NCI-H2081 treated with DMSO at 0.1 percent for 48 hours (cell line): ENCODE measurements around the gene ANP32B.
A peak's percentile ranks its signal among the peaks of the same experiment; 100 is the strongest.
"Not testable (repeated sequence)": the region's sequence is repeated elsewhere in the genome, so short reads cannot be mapped to it uniquely, and the experiment has no call there.

Source experiments
- DNase-seq: peaks from one replicate; lab custom pipeline; 2025; lab: John Stamatoyannopoulos, UW

Gene ANP32B

DNA sequence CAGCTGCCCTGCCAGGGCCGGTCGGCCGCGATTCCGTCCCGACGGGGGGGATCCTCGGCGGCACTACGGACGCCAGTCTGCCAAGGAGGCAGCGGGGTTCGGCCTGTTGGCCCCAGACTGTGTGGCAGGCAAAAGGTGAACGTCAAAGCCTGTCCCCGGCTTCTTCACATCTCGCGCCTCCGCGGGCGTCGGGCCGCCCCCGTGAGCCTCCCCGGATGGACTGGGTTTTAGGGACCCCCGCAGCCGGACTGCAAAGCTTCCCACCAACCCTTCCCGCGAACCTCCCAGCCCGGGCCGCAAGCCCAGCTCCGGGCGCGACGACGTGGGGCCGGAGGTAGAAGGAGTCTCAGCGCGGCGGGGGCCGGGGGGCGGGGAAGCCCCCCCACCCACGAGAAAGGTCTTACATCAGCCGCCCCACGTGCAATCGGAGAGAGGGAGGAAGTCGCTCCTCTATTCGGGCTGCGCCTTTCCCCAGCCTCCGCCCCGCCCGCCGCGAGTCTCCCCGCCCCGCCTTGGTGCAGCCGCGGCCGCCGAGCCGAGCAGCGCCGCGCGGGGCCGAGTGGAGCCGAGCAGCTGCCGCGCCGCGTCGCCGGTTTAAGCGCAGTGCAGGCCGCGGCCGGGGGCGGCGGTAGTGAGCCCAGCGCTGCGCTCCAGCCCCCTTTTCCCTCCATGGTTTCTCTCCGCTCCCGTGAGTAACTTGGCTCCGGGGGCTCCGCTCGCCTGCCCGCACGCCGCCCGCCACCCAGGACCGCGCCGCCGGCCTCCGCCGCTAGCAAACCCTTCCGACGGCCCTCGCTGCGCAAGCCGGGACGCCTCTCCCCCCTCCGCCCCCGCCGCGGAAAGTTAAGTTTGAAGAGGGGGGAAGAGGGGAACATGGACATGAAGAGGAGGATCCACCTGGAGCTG is at the start of gene ANP32B:
TSS of gene ANP32B (plus strand) at position 659 of the 906 bp plus-strand sequence. CDS start at position 874, 215 bp downstream.
- peak; percentile 19 for DNase-seq

DNA sequence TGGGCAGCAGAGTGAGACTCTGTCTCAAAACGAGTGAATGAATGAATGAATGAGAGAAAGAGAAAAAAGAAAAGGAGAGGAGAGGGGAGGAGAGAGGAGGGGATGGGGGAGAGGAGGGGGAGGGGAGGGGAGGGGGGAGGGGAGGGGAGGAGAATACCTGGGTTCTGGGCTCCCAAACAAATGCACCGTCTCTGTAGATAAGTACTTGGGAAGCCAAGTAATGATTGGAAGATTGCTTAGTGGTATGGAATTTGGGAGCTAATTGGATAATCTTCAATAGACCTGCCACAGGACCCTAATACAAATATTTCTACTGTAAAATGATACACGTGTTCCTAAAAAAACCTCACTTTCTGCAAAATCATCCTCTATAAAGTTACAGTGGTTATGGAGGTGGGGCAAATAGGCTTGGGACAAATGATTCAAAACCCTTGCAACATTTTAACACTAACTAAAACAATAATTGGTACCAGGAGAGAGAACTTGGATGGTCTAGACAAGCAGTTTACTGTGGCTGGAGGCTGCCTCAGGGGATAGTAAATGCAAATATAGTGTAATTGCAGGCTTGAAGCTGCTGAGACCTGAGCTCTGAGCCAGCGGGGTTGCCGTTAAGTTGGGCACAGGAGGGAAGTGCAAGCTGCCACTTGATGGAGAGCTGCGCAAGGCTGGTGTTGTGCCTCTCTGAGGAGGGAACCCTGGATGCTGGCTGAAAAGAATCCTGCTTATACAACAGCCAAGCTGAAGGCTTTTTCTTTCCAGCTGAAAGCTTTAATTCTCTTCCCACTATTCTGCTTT is 48.6 kb upstream of the ANP32B start:
- peak; percentile 41 for DNase-seq

DNA sequence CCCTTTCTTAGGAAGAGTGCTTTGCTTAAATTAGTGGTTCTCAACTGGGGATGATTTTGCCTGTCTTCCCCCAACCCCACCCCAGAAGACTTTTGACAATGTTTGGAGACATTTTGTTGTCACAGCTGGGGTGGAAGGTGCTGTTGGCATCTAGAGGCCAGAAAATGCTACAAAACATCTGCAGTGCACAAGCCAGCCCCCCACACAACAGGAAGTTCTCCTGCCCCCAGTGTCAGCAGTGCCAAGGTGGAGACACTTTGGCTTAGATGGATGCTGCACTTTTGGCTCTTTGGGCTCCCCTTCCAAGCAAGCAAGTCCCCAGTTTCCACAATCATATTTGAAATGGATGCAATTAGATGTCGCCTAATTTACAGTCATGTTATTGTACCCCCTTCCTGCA is 47.9 kb upstream of the ANP32B start:
- no peak for DNase-seq

DNA sequence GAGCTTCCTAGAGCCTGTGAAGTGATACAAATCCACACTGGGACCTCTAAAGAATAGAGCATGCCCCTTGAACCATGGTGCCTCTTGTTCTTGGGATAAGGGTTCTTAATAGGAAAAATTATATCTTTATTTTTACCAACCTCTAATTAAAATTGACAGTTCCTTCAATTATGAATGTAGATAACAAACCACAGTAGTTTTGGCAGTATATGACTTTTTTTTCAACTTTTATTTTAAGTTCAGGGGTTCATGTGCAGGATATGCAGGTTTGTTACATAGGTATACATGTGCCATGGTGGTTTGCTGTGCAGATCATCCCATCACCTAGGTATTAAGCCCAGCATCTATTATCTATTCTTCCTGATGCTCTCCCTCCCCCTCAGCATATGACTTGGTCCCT is 46.1 kb upstream of the ANP32B start:
- DNase-seq: no peak

DNA sequence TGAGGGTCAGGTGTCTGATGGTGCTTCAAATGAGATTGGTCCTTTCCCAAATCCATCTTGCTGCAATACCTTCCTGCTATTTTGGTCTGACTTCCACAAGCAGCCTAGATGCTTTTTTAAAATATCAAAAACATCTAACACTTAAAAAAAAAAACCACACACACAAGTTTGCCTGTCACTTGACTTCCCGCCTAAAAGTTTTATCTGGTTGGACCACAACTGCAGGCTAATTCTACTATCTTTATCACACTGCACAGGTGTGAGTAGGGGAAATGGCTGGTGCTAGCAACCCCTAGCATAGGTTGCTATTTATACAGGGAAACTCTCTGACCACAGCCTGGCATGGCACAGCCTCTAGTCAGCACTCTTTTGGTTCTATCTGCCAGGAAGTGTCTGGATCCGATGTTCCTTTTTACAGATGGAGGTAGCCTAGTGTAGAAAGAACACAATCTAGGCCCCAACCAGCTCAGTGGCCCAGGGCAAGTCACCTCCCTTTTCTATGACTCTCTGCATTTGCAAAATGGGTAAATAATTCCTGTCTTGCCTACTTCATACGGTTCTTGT is 45.0 kb upstream of the ANP32B start, which contains the start of gene HEMGN:
TSS of gene HEMGN (minus strand) at position 92 of the 564 bp plus-strand sequence. CDS start at position 56, 36 bp downstream.
- no peak for DNase-seq

DNA sequence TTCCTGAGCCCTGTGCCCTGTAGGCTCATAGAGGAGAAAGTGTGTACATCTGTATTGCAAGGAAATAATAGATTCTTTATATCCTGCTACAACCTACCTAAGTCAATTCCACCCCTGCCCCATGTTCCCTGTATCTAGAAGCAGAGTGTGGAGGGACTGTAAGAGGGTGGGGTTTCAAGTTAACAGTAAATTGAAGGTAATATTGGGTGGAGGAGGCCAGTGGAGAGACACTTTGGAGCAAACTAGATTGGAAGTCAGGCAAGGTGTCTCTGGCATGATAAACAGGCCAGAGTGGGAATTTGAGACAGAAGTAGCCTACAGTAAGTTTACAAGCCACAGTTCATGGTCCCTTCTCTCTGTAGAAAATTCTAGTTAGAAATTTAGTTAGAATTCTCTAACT is 42.9 kb upstream of the ANP32B start:
- DNase-seq: no peak

DNA sequence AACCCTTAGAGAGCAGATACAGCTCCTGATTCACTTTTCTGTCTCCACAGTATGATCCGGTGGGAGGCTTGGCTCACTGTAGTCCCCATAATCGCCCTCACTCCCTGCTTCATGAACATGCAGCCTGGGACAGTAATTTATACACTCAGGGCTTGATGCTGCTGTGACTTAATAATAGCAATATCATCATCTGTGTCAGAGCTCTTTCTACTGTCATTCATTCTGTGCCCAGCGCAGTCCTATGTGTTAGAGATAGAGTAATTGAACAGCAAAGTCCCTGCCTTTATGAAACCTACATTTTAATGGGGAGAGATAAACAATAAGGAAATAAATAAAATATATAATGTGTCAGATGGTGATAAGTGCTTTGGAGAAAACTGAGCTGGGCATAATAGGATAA is 42.4 kb upstream of the ANP32B start:
- DNase-seq: no peak

DNA sequence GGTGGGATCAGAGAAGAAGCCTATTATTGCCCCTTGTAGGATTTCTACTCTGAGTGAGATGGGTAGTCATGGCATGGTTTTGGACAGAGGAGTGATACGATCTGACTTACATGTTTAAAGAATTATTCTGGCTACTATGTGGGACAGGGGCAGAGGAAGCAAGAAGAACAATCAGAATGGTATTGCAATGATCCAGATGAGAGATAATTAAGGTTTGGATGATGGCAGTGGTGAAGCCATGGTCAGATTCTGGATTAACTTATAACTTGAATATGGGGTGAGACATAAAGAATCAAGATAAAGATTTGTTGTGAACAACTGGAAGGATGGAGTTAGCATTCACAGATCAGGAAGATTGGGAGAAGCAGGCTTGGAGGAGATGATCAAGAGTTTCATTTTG is 41.8 kb upstream of the ANP32B start:
- no peak for DNase-seq

DNA sequence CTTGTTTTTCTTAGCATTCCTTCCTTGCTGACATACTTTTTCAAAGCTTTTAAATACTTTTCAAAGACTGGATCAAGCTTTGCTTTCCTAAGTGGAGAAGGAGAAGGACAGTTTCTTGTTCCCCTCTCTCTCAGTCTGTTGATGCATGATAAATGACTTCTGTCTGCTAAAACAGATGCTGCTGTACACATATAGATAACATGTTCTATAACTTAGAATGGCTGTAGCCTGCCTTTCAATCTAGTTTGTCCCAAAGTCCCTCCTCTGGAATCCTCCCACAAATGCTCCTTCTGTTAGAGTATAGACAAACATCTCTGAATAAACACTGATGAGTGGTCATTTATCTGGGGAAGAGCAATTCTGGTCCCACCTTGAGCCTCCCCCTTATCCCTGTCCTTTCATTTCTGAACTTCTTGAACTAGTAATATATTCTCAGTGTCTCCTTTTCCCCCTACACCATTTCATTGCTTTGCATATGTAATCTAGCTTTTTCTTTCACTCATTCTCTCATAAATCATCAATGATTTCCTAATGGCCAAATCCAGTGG is 39.8 kb upstream of the ANP32B start:
- DNase-seq: no peak

DNA sequence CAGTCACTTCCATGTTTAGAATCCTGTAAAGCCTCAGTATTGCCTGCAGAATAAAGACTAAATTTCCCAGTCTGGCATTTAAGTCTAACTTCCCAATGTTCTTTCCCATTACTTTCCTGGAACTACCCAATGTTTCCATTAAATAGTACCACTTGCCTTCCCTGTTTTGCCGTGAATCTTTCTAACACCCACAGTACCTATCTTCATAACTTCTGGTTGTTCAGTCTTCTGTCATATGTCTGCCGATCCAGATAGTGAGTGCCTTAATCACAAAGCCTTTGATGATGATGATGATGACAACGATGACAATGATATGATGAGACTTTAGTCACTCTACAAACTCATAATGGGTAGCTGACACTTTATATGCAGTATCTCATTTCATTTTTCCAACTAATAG is 38.5 kb upstream of the ANP32B start:
- no peak for DNase-seq

DNA sequence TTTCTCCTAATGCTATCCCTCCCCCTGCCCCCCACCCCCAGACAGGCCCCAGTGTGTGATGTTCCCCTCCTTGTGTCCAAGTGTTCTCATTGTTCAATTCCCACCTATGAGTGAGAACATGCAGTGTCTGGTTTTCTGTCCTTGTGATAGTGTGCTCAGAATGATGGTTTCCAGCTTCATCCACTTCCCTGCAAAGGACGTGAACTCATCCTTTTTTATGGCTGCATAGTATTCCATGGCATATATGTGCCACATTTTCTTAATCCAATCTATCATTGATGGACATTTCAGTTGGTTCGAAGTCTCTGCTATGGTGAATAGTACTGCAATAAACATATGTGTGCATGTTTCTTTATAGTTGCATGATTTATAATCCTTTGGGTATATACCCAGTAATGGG is 37.7 kb upstream of the ANP32B start:
- DNase-seq: not testable (repeated sequence)

DNA sequence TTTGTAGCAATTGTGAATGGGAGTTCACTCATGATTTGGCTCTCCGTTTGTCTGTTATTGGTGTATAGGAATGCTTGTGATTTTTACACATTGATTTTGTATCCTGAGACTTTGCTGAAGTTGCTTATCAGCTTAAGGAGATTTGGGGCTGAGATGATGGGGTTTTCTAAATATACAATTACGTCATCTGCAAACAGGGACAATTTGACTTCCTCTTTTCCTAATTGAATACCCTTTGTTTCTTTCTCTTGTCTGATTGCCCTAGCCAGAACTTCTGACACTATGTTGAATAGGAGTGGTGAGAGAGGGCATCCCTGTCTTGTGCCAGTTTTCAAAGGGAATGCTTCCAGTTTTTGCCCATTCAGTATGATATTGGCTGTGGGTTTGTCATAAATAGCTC is 36.0 kb upstream of the ANP32B start:
- not testable (repeated sequence) for DNase-seq

DNA sequence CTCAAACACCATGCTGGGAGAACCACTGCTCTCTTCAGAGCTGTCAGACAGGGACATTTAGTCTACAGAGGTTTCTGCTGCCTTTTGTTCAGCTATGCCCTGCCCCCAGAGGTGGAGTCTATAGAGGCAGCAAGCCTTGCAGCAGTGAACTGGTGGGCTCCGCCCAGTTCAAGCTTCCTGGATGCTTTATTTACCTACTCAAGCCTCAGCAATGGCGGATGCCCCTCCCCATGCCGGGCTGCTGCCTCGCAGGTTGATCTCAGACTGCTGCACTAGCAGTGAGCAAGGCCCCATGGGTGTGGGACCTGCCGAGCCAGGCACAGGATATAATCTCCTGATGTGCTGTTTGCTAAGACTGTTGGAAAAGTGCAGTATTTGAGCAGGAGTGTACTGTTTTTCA is 32.3 kb upstream of the ANP32B start:
- not testable (repeated sequence) for DNase-seq

DNA sequence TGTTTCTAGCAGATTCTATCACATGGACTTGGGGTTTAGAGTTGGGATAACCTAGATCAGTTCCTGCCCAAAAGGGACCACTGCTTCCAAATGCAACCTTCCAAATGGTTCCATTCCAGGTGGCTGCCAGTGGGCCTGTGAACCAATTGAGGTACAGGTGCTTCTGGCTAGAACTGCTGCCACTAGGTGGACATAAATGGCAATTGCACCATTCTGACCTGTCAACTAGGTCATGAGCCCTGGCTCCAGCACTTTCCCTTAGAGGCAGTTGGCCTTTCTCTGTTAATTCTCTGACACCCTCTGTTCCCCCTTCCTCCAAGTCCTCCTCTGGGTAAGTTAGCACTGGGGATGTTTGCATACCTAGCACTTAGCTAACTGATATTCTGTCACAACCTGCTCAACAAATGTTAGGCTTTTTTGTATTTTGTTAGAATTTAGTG is 28.6 kb upstream of the ANP32B start:
- no peak for DNase-seq

DNA sequence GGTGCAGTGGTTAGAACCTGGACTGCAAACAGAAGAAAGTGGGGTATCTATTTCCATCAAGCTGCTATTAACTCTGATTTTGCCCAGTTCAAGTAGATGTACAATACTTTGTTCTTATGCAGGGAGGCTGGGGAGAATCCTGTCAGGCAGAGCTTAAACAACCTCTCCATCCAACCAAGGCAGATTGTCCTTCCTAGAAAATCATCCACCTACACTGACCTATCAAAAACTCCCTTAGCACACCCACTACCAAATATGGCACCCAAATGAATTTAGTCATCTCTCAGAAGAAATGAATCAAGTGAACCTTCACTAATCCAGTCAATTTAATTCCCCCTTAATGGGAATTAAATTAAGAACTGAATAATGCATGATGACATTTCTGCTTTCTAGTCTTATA is 26.8 kb upstream of the ANP32B start:
- no peak for DNase-seq

DNA sequence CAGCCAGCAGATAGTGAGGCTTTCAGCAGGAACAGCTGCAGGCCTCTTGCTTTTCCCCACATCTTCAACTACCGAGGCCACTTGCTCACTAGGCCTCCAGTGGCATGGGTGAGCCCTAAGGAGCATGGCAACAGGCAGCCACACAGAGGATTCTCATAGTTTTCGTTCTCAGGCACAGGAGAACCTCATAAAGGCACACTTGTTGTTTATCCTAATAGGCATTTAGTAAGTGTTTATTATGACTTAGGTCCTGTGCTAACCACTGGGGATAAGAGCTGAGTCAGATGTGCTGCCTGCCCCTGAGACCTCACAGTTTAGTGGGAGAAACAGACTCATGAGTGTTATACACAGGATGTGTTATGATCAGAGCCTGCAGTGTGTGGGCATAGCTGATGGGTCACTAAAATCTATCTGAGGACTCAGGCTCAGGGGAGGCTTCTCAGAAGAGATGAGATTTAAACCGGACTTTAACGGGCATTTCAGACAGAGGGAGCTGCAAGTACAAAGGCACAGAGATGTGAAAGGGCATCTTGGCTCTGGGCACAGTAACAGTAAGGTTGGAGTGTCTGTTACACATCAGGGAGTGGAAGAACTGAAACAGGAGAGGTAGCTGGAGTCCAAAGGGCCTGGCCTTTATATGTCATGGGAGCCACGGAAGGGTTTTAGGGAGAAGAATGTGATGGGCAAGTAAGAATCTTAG is 24.2 kb upstream of the ANP32B start:
- no peak for DNase-seq

DNA sequence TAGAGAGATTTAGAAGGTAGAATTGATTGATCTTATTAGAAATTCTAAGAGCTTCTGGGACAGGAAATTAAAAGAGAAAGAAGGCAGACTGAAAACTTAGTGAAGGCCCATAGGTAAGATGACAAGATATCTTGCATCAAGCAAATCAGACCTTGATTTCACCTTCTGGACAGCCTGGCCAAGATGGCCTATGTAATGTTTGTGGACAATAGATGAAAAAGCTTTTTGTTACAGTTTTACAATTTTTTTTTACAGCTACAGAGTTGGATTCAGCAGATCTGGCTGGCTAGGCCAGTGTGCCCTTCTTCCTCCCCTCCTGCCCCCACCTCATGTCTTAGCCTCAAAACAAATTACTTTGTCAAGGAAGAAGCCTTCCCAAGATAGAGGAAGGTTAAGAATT is 23.6 kb upstream of the ANP32B start:
- DNase-seq: no peak

DNA sequence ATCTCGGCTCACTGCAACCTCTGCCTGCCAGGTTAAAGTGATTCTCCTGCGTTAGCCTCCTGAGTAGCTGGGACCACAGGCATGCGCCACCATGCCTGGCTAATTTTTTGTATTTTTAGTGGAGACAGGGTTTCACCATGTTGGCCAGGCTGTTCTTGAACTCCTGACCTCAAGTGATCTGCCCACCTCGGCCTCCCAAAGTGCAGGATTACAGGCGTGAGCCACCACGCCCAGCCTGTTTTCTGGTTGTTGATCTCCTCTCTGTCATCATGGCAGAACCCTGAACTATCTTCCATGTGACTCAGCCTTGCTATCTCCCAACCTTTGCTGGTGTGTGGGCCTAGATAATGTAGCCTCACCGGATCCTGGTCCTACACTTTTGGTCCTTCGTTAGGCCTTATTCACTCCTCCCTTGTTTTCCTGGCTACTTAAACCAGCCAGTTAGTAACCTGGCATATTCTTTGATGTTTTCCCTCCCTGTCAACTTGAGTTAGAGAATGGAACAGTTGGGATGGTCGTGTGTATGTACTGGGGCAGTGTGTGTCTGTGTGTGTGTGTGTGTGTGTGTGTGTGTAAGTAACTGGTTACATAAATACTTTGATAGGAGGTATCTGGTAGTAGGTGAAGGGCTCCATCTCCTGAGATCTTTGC is 22.3 kb upstream of the ANP32B start:
- not testable (repeated sequence) for DNase-seq

DNA sequence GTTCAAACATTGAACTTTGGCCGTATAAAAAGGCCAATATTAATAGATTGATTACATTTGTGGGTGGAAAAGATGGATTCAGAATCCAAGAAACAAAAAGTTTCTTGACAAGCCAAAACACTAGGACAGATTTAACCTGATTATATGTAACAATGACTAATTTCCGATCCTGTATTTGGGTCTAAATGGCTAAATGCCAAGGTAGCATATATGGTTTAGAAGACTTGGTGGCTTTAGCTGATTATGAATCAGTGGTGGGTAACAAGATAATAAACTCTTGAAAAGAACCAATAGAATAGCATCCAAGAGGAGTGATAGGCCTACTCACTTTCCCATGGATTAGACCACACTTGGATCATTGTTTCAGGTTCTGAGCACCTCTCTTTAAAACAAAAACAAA is 21.8 kb upstream of the ANP32B start:
- DNase-seq: no peak

DNA sequence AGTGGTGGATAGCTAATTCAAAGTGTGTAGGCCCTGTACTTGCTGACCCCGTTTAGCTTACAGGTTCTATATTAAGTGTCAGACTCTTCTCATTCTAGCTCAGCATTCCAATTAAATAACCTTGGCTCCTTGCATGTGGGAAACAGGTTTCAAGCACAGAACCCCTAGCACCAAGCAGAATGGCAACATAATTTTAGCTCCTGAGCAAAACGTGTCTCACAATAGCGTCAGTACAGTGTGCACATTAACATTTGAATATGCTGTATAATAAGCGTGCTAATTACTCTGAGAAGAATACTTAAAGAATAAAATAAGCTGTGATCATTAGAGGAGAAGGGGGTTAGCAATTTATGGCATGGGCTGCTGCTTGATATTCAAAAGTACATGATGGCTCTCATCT is 21.0 kb upstream of the ANP32B start:
- DNase-seq: no peak

DNA sequence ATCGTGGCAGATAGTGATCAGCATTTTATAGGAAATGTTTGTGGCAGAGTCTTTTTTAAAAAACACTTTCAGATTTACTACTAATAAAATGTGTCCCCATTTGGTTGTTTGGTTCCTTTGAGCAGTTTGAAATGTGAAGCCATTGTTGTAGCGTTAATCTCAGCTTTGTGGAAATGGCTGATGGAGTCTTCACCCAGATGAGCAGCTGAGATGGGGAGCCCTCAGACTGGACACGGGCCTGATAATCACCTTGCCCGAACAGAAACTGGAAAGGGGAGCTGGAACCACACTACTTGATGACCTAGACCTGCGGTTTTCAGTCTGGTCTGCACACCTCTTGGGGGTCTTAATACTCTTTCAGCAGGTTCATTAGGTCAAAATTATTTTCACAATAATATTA is 20.6 kb upstream of the ANP32B start:
- no peak for DNase-seq
